Stomach smooth muscle (tissue), 2 donors: Measurements from ENCODE around the gene CREB3L2.
"Not testable (repeated sequence)": the region's sequence is repeated elsewhere in the genome, so short reads cannot be mapped to it uniquely, and the experiment has no call there.

ENCODE experiments used
- H3K27ac ChIP-seq: one replicate; pipeline ENCODE4 v1.7.0; 2013; ENCODE audit warnings: mild to moderate bottlenecking, low read length, inconsistent platforms
- H3K27me3 ChIP-seq, 2 donors: one replicate each; pipeline ENCODE4 v1.7.0; 2013; ENCODE audit warnings: low read length in 2 of 2; ENCODE audit not compliant: insufficient read depth in 2 of 2, control insufficient read depth in 1 of 2
- H3K36me3 ChIP-seq, 2 donors: one replicate each; pipeline ENCODE4 v1.7.0; 2013; ENCODE audit warnings: low read length in 2 of 2; ENCODE audit not compliant: control insufficient read depth in 2 of 2, insufficient read depth in 2 of 2
- H3K4me1 ChIP-seq: one replicate; pipeline ENCODE4 v1.7.0; 2013; ENCODE audit warnings: low read length; ENCODE audit not compliant: control insufficient read depth, insufficient read depth
- H3K4me3 ChIP-seq, 2 donors: one replicate each; pipeline ENCODE4 v1.7.0; 2013; ENCODE audit warnings: low read length in 2 of 2
- H3K9ac ChIP-seq, 2 donors: one replicate each; pipeline ENCODE4 v1.7.0; 2013; ENCODE audit warnings: low read length in 2 of 2, mild to moderate bottlenecking in 1 of 2
- H3K9me3 ChIP-seq, 2 donors: one replicate each; pipeline ENCODE4 v1.7.0; 2013; ENCODE audit warnings: low read length in 2 of 2; ENCODE audit not compliant: control insufficient read depth in 2 of 2
- donor health status: healthy.
- donor health status: Pancreatic carcinoma.

CREB3L2 gene

GRCh38 chr7:137836541-137836940 lies 165.3 kb downstream of the CREB3L2 start:
- no peaks in the 10 kb centered on the region for H3K4me1 ChIP-seq
- no peaks in the 10 kb centered on the region for H3K36me3 ChIP-seq
- peaks cover 2 to 3% of the 10 kb centered on the region in 2 donors for H3K27me3 ChIP-seq
- H3K4me3 ChIP-seq, result no peak overlapping the region
- no peak overlapping the region for H3K27ac ChIP-seq
- no peak overlapping the region for H3K9ac ChIP-seq
- peaks cover 3 to 6% of the 10 kb centered on the region in 2 donors for H3K9me3 ChIP-seq

GRCh38 chr7:137836113-137836509 lies 165.8 kb downstream of the CREB3L2 start:
- Histone ChIP-seq H3K9ac (no peak overlapping the region), H3K36me3 (no peaks in the 10 kb centered on the region), H3K27me3 (peaks cover 0 to 2% of the 10 kb centered on the region in 2 donors), H3K9me3 (peaks cover 3 to 6% of the 10 kb centered on the region in 2 donors), H3K4me3 (no peak overlapping the region), H3K4me1 (no peaks in the 10 kb centered on the region), H3K27ac (no peak overlapping the region)

GRCh38 chr7:137835486-137836112 lies 166.3 kb downstream of the CREB3L2 start:
- Histone ChIP-seq H3K27ac (no peak overlapping the region), H3K4me1 (no peaks in the 10 kb centered on the region), H3K9me3 (peaks cover 3 to 6% of the 10 kb centered on the region in 2 donors), H3K9ac (no peak overlapping the region), H3K27me3 (no peaks in the 10 kb centered on the region), H3K36me3 (no peaks in the 10 kb centered on the region), H3K4me3 (no peak overlapping the region)

- Histone ChIP-seq H3K4me1 (no peaks in the 10 kb centered on the region), H3K4me3 (no peak overlapping the region), H3K27ac (no peak overlapping the region), H3K27me3 (no peaks in the 10 kb centered on the region), H3K9ac (no peak overlapping the region), H3K9me3 (peaks cover 3 to 6% of the 10 kb centered on the region in 2 donors), H3K36me3 (no peaks in the 10 kb centered on the region)
These were observed 167.3 kb downstream of the CREB3L2 start for GRCh38 chr7:137834552-137834951.

DNA sequence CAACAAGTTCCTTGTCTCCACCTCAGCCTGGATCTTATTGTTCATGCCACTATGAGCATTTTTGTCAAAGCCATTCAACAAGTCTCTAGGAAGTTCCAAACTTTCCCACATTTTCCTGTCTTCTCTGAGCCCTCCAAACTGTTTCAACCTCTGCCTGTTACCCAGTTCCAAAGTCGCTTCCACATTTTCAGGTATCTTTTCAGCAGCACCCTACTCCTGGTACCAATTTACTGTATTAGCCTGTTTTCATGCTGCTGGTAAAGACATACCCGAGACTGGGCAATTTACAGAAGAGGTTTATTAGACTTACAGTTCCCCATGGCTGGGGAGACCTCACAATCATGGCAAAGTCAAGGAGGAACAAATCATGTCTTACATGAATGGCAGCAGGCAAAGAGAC lies 168.9 kb downstream of the CREB3L2 start:
- not testable (repeated sequence) for H3K9me3 ChIP-seq, H3K4me3 ChIP-seq, H3K4me1 ChIP-seq

DNA sequence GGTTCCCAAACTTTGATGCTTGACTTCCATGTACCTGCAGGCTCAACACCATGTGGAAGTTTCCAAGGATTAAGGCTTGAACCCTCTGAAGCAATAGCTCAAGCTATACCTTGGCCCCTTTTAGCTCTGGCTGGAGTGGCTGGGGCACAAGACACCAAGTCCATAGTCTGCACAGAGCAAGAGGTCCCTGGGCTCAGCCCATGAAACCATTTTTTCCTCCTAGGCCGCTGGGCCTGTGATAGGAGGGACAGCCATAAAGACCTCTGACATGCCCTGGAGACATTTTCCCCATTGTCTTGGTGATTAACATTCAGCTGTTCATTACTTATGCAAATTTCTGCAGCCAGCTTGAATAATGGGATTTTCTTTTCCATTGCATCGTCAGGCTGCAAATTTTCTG lies 169.5 kb downstream of the CREB3L2 start:
- Histone ChIP-seq H3K4me3 (no peak overlapping the region), H3K9ac (no peak overlapping the region), H3K4me1 (no peaks in the 10 kb centered on the region), H3K27ac (no peak overlapping the region), H3K9me3 (peaks cover 3 to 6% of the 10 kb centered on the region in 2 donors), H3K36me3 (no peaks in the 10 kb centered on the region), H3K27me3 (no peaks in the 10 kb centered on the region)

More for the DNA sequence above, 168.9 kb downstream of the CREB3L2 start:
- not testable (repeated sequence) for H3K9ac ChIP-seq, H3K36me3 ChIP-seq, H3K27ac ChIP-seq, H3K27me3 ChIP-seq

GRCh38 chr7:137831555-137831954 lies 170.3 kb downstream of the CREB3L2 start:
- not testable (repeated sequence) for H3K4me1 ChIP-seq, H3K27me3 ChIP-seq, H3K36me3 ChIP-seq, H3K4me3 ChIP-seq, H3K9me3 ChIP-seq, H3K27ac ChIP-seq, H3K9ac ChIP-seq

- Histone ChIP-seq H3K4me3 (no peak overlapping the region), H3K9me3 (peaks cover 3 to 6% of the 10 kb centered on the region in 2 donors), H3K4me1 (no peaks in the 10 kb centered on the region), H3K36me3 (no peaks in the 10 kb centered on the region), H3K27ac (no peak overlapping the region), H3K9ac (no peak overlapping the region), H3K27me3 (no peaks in the 10 kb centered on the region)
These were observed 172.4 kb downstream of the CREB3L2 start for GRCh38 chr7:137829337-137829992.

DNA sequence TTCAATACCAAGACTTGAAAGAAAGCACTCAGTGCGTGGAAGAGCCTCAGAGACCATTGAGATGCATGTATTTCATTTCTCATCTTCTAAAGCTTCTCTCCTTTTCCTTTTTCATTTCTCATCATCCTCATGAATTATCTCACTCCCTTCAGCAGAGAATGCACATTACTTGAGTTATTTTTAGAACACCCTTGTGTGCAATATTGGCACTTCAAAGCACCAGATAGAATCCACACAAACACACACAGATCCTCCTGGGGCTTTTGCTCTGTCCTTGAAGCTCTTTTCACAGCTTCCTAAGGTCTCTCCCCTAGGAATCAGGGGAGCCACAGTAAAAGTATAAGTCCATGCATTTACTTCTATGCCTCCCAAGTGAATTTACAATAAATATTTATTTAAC lies 173.4 kb downstream of the CREB3L2 start:
- Histone ChIP-seq H3K4me1 (no peaks in the 10 kb centered on the region), H3K27me3 (no peaks in the 10 kb centered on the region), H3K9me3 (peaks cover 3% of the 10 kb centered on the region in 2 donors), H3K36me3 (no peaks in the 10 kb centered on the region), H3K9ac (no peak overlapping the region), H3K4me3 (no peak overlapping the region), H3K27ac (no peak overlapping the region)

- H3K9ac ChIP-seq, result no peak overlapping the region
- no peaks in the 10 kb centered on the region for H3K27me3 ChIP-seq
- H3K4me3 ChIP-seq, result no peak overlapping the region
- peaks cover 5% of the 10 kb centered on the region for H3K4me1 ChIP-seq
- H3K9me3 ChIP-seq, result no peaks in the 10 kb centered on the region
- H3K36me3 ChIP-seq, result no peaks in the 10 kb centered on the region
- no peak overlapping the region for H3K27ac ChIP-seq
These were observed 176.4 kb downstream of the CREB3L2 start for GRCh38 chr7:137825489-137825888.
